HL-60 (cell line): ENCODE data around the gene HOXB4.
"Not testable (repeated sequence)": the region's sequence is repeated elsewhere in the genome, so short reads cannot be mapped to it uniquely, and the experiment has no call there.

Experiments used
- DNase-seq, 2 experiments: peaks; one replicate each; pipeline ENCODE4 v3.0.0-alpha.2; 2010 to 2020; ENCODE audit warnings: low read depth in 1 of 2, low spot score in 1 of 2
- H3K27ac ChIP-seq: fragments of 250-450 bp; sonication (Bioruptor Pico); replicated peaks from 2 replicates; pipeline ENCODE4 v1.5.1; 2020; ENCODE audit warnings: mild to moderate bottlenecking, moderate library complexity
- H3K27me3 ChIP-seq: fragments of 250-450 bp; sonication (Bioruptor Pico); 2 replicates; pipeline ENCODE4 v1.5.1; 2021; ENCODE audit warnings: mild to moderate bottlenecking, moderate library complexity; ENCODE audit not compliant: insufficient read depth, poor library complexity, severe bottlenecking
- H3K4me3 ChIP-seq: replicated peaks from 2 replicates; pipeline ENCODE4 v1.5.1; 2011; ENCODE audit warnings: mild to moderate bottlenecking, control low read depth, low read length; ENCODE audit not compliant: insufficient read depth
- GABPA ChIP-seq: IDR thresholded peaks from 2 replicates; pipeline ENCODE4 v1.6.1; 2012; ENCODE audit warnings: low read depth
- POLR2AphosphoS5 ChIP-seq: IDR thresholded peaks from 2 replicates; pipeline ENCODE4 v1.6.1; 2012; ENCODE audit warnings: low read depth
- SPI1 ChIP-seq: IDR thresholded peaks from 2 replicates; pipeline ENCODE4 v1.6.1; 2012; ENCODE audit warnings: low read depth, mild to moderate bottlenecking, borderline replicate concordance
- TF ChIP-seq, protein P1 (sequence below): IDR thresholded peaks from 2 replicates; pipeline ENCODE4 v1.6.1; 2012; ENCODE audit warnings: low read depth; ENCODE audit not compliant: insufficient replicate concordance
- TF ChIP-seq, protein P2 (sequence below): IDR thresholded peaks from one replicate; pipeline ENCODE4 v1.5.1; 2011; ENCODE audit warnings: low read length, control low read depth, inconsistent platforms; ENCODE audit not compliant: insufficient read depth

HOXB4 gene

DNA sequence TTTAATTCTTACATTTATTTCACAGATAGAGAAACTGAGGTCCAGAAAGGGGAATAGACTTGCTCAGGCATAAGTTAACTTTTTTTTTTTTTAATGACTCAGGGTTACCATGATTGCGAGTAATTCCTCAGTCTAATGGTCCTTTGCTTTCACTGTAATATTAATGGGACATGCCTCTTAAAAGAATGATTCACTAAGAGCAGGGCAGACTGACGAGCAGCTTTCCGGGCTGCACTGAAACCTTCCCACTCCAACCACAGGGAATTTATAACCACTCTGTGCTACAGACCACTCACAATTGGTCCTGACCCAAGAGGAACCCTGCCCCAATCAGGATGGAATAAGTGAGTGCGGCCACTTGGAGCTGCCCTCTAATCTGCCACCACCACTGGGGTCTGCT, 39.0 kb downstream of the HOXB4 start:
- H3K27me3 ChIP-seq = peaks cover 47% of the 10 kb centered on the region

DNA sequence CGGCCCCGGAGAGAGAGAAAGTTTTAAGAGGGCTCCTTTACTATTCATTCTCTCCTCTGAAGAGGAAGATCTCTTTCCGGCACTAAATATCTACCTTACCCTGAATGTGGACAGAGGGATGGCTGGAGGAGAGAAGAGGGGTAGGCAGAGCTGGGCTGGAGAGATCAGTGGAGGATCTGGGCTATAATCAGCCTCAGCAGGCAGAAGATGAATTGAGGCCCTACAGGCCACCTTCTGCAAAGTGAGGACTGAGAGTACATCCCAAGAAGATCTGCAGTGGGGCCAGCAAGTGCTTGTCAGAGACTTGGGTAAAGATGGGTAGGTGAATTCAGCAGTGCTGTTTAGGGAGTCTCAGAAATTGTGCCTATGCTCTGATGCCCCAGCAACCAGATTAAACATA, 40.8 kb downstream of the HOXB4 start:
- Histone ChIP-seq H3K27ac (no peak overlapping the region), H3K4me3 (no peak overlapping the region), H3K27me3 (peaks cover 29% of the 10 kb centered on the region)
- no peak for DNase-seq
- TF ChIP-seq GABPA (no peak), SPI1 (no peak), POLR2AphosphoS5 (no peak)
- TF ChIP-seq, protein P1, sequence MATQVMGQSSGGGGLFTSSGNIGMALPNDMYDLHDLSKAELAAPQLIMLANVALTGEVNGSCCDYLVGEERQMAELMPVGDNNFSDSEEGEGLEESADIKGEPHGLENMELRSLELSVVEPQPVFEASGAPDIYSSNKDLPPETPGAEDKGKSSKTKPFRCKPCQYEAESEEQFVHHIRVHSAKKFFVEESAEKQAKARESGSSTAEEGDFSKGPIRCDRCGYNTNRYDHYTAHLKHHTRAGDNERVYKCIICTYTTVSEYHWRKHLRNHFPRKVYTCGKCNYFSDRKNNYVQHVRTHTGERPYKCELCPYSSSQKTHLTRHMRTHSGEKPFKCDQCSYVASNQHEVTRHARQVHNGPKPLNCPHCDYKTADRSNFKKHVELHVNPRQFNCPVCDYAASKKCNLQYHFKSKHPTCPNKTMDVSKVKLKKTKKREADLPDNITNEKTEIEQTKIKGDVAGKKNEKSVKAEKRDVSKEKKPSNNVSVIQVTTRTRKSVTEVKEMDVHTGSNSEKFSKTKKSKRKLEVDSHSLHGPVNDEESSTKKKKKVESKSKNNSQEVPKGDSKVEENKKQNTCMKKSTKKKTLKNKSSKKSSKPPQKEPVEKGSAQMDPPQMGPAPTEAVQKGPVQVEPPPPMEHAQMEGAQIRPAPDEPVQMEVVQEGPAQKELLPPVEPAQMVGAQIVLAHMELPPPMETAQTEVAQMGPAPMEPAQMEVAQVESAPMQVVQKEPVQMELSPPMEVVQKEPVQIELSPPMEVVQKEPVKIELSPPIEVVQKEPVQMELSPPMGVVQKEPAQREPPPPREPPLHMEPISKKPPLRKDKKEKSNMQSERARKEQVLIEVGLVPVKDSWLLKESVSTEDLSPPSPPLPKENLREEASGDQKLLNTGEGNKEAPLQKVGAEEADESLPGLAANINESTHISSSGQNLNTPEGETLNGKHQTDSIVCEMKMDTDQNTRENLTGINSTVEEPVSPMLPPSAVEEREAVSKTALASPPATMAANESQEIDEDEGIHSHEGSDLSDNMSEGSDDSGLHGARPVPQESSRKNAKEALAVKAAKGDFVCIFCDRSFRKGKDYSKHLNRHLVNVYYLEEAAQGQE = no peak
- TF ChIP-seq, protein P2, sequence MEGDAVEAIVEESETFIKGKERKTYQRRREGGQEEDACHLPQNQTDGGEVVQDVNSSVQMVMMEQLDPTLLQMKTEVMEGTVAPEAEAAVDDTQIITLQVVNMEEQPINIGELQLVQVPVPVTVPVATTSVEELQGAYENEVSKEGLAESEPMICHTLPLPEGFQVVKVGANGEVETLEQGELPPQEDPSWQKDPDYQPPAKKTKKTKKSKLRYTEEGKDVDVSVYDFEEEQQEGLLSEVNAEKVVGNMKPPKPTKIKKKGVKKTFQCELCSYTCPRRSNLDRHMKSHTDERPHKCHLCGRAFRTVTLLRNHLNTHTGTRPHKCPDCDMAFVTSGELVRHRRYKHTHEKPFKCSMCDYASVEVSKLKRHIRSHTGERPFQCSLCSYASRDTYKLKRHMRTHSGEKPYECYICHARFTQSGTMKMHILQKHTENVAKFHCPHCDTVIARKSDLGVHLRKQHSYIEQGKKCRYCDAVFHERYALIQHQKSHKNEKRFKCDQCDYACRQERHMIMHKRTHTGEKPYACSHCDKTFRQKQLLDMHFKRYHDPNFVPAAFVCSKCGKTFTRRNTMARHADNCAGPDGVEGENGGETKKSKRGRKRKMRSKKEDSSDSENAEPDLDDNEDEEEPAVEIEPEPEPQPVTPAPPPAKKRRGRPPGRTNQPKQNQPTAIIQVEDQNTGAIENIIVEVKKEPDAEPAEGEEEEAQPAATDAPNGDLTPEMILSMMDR = no peak

More for the DNA sequence above, 39.0 kb downstream of the HOXB4 start:
- no peak overlapping the region for H3K4me3 ChIP-seq
- no peak overlapping the region for H3K27ac ChIP-seq
- no peak for TF ChIP-seq SPI1
- TF ChIP-seq, protein P2 = no peak
- TF ChIP-seq POLR2AphosphoS5 = no peak
- TF ChIP-seq, protein P1 = no peak
- no peak for TF ChIP-seq GABPA
- no peak for DNase-seq

DNA sequence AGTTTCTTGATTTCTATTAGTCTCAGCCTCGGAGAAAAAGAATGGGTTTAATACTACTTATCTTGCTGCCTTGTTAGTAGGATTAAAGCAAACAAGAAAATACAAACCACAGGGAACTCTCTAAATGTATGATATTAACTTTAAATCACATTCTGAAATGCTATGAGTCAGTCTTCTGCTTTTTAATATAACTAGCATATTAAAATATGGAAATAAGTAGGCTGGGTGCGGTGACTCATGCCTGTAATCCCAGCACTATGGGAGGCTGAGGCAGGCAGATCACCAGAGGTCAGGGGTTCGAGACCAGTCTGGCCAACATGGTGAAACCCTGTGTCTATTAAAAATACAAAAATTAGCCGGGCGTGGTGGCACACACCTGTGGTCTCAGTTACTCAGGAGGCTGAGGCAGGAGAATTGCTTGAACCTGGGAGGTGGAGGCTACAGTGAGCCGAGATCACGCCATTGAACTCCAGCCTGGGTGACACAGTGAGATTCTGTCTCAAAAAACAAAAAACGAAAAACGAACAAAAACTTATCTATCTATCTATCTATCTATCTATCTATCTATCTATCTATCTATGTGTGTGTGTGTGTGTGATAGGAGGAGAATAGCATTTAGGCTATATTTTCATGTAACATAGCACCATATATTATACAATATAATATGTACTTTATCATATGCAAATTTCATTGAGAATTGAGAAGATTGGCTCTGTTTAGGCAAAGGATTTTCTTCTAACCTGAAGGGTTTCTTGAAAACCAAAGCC, 42.2 kb downstream of the HOXB4 start:
- not testable (repeated sequence) for H3K27ac ChIP-seq, H3K4me3 ChIP-seq, DNase-seq
- H3K27me3 ChIP-seq = peaks cover 18% of the 10 kb centered on the region

DNA sequence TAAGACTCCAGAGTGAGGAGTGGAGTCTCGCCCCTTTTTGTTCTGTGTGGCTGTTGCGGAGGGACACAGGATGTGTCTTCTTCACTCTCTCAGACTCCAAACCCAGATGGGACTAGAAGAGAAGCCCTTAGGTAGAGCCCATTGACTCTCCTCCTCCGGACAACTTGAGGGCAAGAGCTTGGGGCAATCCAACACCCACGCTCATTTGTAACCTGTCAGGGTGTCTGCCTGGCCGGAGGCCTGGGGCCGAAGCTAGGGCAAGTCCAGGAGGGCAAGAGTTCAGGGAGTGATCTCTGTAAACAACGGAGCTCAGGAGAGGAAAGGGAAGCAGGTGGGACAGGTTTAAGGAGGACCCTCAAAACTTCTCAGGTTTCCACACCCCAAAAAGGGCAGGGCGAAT, 45.9 kb downstream of the HOXB4 start:
- H3K27ac ChIP-seq = no peak overlapping the region
- H3K27me3 ChIP-seq = peaks cover 6% of the 10 kb centered on the region
- H3K4me3 ChIP-seq = no peak overlapping the region
- no peak for DNase-seq
- TF ChIP-seq SPI1 = no peak
- TF ChIP-seq, protein P2 = no peak
- no peak for TF ChIP-seq GABPA
- TF ChIP-seq, protein P1 = no peak
- TF ChIP-seq POLR2AphosphoS5 = no peak
